Tibial nerve (tissue), 3 donors: ENCODE data around the gene CHSY1.

Source experiments
- CTCF ChIP-seq, 5 experiments: fragments of 200-600 bp in 3 of 5; fragments of 450-650 bp in 2 of 5; sonication (generic) in 3 of 5; IDR thresholded peaks; one replicate each; pipeline ENCODE4 v1.5.1; 2016 to 2019; ENCODE audit warnings: antibody characterized with exemption in 5 of 5, mild to moderate bottlenecking in 3 of 5, moderate library complexity in 2 of 5
- POLR2A ChIP-seq, 2 donors: fragments of 450-650 bp; IDR thresholded peaks; one replicate each; pipeline ENCODE4 v1.6.1; 2017; ENCODE audit warnings: antibody characterized with exemption in 2 of 2, mild to moderate bottlenecking in 2 of 2, moderate library complexity in 2 of 2

- TF ChIP-seq CTCF (IDR thresholded peaks at IDR 0.05): no peak
- no peak for TF ChIP-seq POLR2A (IDR thresholded peaks at IDR 0.05)
These were observed 3.2 kb upstream of the CHSY1 start for GRCh38 chr15:101255051-101255395.
